Stomach (tissue), 9 donors: ENCODE measurements around the gene PLCL2. TPM values are rescaled to one million over a fixed set of nuclear protein-coding genes. Genes with fewer than 3 reads are reported as not detected.

Experiments used
- DNase-seq, 2 donors: peaks; one replicate each; pipeline versions ENCODE4 v3.0.0 to v3.0.0-alpha.2; 2013 to 2019
- H3K27ac ChIP-seq, 5 donors: fragments of 200-600 bp in 4 of 5; sonication (generic) in 4 of 5; one replicate each; pipeline ENCODE4 v1.5.1; 2013 to 2019; ENCODE audit warnings: mild to moderate bottlenecking in 1 of 5, moderate library complexity in 1 of 5
- H3K27me3 ChIP-seq, 3 donors: fragments of 200-600 bp; sonication (generic); one replicate each; pipeline ENCODE4 v1.5.1; 2017 to 2019; ENCODE audit warnings: mixed run types in 1 of 3
- H3K36me3 ChIP-seq, 4 donors: fragments of 200-600 bp; sonication (generic); 1 replicate in 3 of 4; 2 replicates in 1 of 4; pipeline ENCODE4 v1.5.1; 2016 to 2019
- H3K4me1 ChIP-seq, 4 donors: fragments of 200-600 bp; sonication (generic); one replicate each; pipeline ENCODE4 v1.5.1; 2016 to 2019
- H3K4me3 ChIP-seq, 4 donors: fragments of 200-600 bp; sonication (generic) in 3 of 4; one replicate each; pipeline ENCODE4 v1.5.1; 2016 to 2019; ENCODE audit warnings: mild to moderate bottlenecking in 1 of 4
- H3K9me3 ChIP-seq, 4 donors: fragments of 200-600 bp; sonication (generic); one replicate each; pipeline ENCODE4 v1.5.1; 2016 to 2019
- EP300 ChIP-seq: sonication (generic); formaldehyde crosslinking; IDR thresholded peaks from one replicate; pipeline ENCODE4 v1.6.1; 2017; ENCODE audit warnings: antibody characterized with exemption
- POLR2A ChIP-seq, 4 donors: fragments of 450-650 bp; IDR thresholded peaks; one replicate each; pipeline ENCODE4 v1.6.1; 2016; ENCODE audit warnings: antibody characterized with exemption in 4 of 4, control low read depth in 2 of 4, mild to moderate bottlenecking in 1 of 4, moderate library complexity in 1 of 4
- POLR2AphosphoS5 ChIP-seq, 3 donors: sonication (generic); formaldehyde crosslinking; IDR thresholded peaks; one replicate each; pipeline ENCODE4 v1.6.1; 2016; ENCODE audit warnings: antibody characterized with exemption in 3 of 3
- WGBS, 5 donors: extraction: QIAGEN DNeasy Blood & Tissue Kit in 3 of 5; methylation state at CpG; one replicate each; pipeline versions ENCODE4 v1.1.5 to v1.1.7; 2013 to 2018; 5-methylcytosine and 5-hydroxymethylcytosine counted together
- intact Hi-C: fragments of 100-400 bp; cut with DNase I; formaldehyde crosslinking; loops from one replicate; pipeline ENCODE4 v1.15.1; 2023; ENCODE audit warnings: low total_unique reads
- polyA plus RNA-seq, 3 donors: library from polyadenylated mRNA; stranded (reverse); fragments of 200-250 nt; gene quantifications; one replicate each; pipeline ENCODE4 v1.2.3, GENCODE V29; 2013
- total RNA-seq, 5 donors: library from RNA; depleted of rRNA; stranded (reverse); fragments of >200 nt; gene quantifications; one replicate each; pipeline versions ENCODE4 v1.1.0 to v1.2.3, GENCODE V29; 2014 to 2016
- TF ChIP-seq, protein P1 (sequence below), 7 experiments: fragments of 450-650 bp in 4 of 7; fragments of 200-600 bp in 3 of 7; sonication (generic) in 3 of 7; IDR thresholded peaks; one replicate each; pipeline ENCODE4 v1.5.1; 2016 to 2019; ENCODE audit warnings: antibody characterized with exemption in 7 of 7, control low read depth in 2 of 7, mild to moderate bottlenecking in 1 of 7
- donor health status: healthy with polysubstance abuse.
- donor health status: Bipolar disorder and iron deficiency.
- donor health status: healthy.

Gene PLCL2
- total and polyA plus RNA-seq, 8 donors = 1.0 to 34.9 (median 5.7) TPM

DNA sequence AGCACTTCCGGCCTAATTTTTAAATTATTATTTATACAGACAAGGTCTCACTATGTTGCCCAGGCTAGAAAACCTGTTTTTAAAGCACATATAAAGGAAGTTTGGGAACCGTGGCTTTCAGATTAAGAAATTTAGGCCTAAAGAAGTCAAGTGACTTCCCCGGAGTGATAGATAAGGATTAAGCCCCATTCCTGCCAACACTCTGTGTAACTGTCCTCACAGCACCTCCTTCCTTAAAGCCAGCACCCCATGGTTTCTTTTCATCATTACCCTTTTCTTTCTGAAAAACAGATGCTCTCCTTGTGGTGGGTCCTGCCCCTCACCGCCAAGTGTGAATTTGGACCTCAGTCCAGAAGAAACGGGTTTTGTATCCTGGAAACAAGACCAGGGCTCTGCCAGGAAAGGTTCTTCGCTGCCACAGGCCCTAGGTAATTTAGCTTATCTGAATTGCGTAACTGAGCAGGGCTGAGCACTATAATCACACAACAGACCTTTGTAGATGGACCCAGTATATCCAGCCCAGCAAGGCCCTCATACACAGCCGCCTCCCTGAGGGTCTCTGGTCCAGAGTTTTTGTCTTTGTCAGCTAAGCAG, 231.3 kb downstream of the PLCL2 start:
- Histone ChIP-seq H3K4me1 (no peaks in the 10 kb centered on the region), H3K36me3 (no peaks in the 10 kb centered on the region), H3K27ac (no peak overlapping the region), H3K4me3 (no peak overlapping the region), H3K9me3 (no peaks in the 10 kb centered on the region), H3K27me3 (no peaks in the 10 kb centered on the region)
- TF ChIP-seq POLR2A (IDR thresholded peaks at IDR 0.05) (no peak), POLR2AphosphoS5 (IDR thresholded peaks at IDR 0.05) (no peak), EP300 (no peak)
- TF ChIP-seq, protein P1, sequence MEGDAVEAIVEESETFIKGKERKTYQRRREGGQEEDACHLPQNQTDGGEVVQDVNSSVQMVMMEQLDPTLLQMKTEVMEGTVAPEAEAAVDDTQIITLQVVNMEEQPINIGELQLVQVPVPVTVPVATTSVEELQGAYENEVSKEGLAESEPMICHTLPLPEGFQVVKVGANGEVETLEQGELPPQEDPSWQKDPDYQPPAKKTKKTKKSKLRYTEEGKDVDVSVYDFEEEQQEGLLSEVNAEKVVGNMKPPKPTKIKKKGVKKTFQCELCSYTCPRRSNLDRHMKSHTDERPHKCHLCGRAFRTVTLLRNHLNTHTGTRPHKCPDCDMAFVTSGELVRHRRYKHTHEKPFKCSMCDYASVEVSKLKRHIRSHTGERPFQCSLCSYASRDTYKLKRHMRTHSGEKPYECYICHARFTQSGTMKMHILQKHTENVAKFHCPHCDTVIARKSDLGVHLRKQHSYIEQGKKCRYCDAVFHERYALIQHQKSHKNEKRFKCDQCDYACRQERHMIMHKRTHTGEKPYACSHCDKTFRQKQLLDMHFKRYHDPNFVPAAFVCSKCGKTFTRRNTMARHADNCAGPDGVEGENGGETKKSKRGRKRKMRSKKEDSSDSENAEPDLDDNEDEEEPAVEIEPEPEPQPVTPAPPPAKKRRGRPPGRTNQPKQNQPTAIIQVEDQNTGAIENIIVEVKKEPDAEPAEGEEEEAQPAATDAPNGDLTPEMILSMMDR (IDR thresholded peaks at IDR 0.05) = no peak
- DNase-seq = peak in 1 of 2 donors; percentile 19
- intact Hi-C loops = no loop called here
- 38 to 61% (median 47%) methylated on average over 8 of the region's 8 CpGs for WGBS, 5 donors

DNA sequence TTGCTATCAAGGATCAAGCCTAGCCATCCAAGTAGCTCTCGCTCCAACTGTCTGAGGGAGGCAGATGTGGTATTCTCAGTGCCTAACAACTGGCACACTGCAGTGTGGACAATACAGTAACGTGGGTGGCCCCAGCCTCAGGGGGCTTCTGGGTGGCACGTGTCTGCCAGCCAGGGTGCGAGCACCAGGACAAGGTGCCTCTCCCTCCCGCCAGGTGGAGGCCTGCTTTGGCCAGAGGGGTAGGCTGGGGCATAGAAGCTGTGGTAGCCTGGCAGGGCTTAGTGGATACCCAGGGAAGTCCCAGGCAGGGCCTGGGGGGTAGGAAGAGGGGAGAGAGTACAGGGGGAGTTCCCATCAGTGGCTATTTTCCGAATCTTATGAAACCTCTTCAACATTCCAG, 234.0 kb downstream of the PLCL2 start:
- TF ChIP-seq POLR2A (IDR thresholded peaks at IDR 0.05) (no peak), POLR2AphosphoS5 (IDR thresholded peaks at IDR 0.05) (no peak), EP300 (no peak)
- DNase-seq = no peak
- Histone ChIP-seq H3K9me3 (peaks cover 0 to 5% (median 2%) of the 10 kb centered on the region in 4 donors), H3K27me3 (no peaks in the 10 kb centered on the region), H3K4me1 (no peaks in the 10 kb centered on the region), H3K4me3 (no peak overlapping the region), H3K27ac (no peak overlapping the region), H3K36me3 (no peaks in the 10 kb centered on the region)
- intact Hi-C loops = no loop called here
- WGBS, 5 donors = 87 to 95% (median 94%) methylated on average over 3 to 6 of the region's 6 CpGs

DNA sequence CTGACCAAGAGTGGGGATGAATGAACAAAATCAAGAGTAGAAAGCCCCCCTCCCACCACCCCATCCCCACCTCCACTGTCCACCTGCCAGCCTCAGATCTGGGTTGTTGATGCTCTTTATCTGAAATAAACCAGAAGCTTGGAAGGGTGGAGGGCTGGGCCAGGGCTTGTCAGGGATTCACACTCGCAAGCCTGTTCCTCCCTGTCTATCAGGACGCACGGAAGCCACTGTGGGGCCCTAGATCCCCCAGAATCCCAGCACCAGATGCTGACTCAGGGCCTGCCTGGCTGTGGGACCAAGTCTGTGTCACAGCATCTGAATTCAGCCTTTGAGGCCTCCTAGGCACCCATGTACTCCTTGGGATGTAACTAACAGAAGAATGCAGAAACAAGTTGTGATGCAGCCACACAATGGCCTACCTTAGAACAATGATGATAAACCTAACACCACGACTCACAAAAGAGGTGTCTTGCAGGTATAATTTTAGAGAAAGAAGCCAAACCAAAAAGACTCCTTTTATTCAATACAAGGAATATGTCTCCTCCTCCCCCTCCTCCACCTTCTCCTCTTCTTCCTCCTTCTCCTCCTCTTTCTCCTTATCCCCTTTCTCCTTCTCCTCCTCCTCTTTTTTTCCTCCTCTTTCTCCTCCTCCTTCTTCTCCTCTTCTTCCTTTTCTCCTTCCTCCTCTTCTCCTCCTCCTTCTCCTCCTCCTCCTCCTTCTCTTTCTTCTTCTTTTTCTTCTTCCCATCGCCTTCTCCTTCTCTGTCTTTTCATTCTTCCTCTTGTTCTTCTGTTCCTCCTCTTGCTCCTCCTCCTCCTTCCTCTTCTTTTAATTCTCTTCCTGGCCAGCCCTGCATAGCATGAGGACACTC, 234.7 kb downstream of the PLCL2 start:
- no peak overlapping the region for H3K4me3 ChIP-seq
- no peaks in the 10 kb centered on the region for H3K4me1 ChIP-seq
- WGBS, 5 donors = 81 to 93% (median 91%) methylated on average over 5 of the region's 5 CpGs
- TF ChIP-seq, protein P1 (IDR thresholded peaks at IDR 0.05) = no peak
- TF ChIP-seq POLR2A (IDR thresholded peaks at IDR 0.05) (no peak), POLR2AphosphoS5 (IDR thresholded peaks at IDR 0.05) (no peak), EP300 (no peak)
- DNase-seq = no peak
- no peaks in the 10 kb centered on the region for H3K36me3 ChIP-seq
- H3K27ac ChIP-seq = no peak overlapping the region
- intact Hi-C loops = no loop called here
- H3K9me3 ChIP-seq = peaks cover 0 to 5% (median 2%) of the 10 kb centered on the region in 4 donors
- H3K27me3 ChIP-seq = no peaks in the 10 kb centered on the region

DNA sequence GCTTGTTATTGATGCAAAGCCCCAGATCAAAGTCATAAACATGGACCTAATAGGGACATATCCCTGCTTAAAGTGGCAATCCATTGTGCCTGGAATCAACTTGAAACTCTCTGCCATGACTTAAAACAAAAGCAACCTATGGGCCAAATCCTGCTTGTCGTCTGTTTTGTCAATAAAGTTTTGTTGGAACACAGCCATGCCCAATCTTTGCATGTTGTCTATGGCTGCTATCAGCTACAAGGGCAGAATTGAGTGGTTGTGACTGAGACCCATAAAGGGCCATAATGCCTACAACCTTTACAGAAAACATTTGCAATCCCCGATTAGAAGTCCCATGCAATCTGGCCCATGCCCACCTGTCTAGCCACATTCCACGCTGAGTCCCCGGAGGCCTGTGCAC, 235.4 kb downstream of the PLCL2 start:
- DNase-seq = no peak
- Histone ChIP-seq H3K27me3 (no peaks in the 10 kb centered on the region), H3K36me3 (no peaks in the 10 kb centered on the region), H3K4me3 (no peak overlapping the region), H3K27ac (no peak overlapping the region), H3K4me1 (no peaks in the 10 kb centered on the region), H3K9me3 (peaks cover 0 to 5% (median 2%) of the 10 kb centered on the region in 4 donors)
- 60 to 84% (median 84%) methylated on average over 1 to 4 of the region's 4 CpGs for WGBS, 5 donors
- TF ChIP-seq, protein P1 (IDR thresholded peaks at IDR 0.05) = no peak
- TF ChIP-seq EP300 (no peak), POLR2AphosphoS5 (IDR thresholded peaks at IDR 0.05) (no peak), POLR2A (IDR thresholded peaks at IDR 0.05) (no peak)
- intact Hi-C loops = no loop called here
